AG09309 (cell line): Measurements from ENCODE around the gene PPP5C.
"Not testable (repeated sequence)": the region's sequence is repeated elsewhere in the genome, so short reads cannot be mapped to it uniquely, and the experiment has no call there.

ENCODE experiments used
- DNase-seq: peaks from one replicate; pipeline ENCODE4 v3.0.0-alpha.2; 2010; ENCODE audit warnings: low read depth
- H3K4me3 ChIP-seq: 2 replicates; pipeline ENCODE4 v1.5.1; 2011; ENCODE audit warnings: mild to moderate bottlenecking, low read depth, low read length, moderate library complexity; ENCODE audit not compliant: control insufficient read depth
- TF ChIP-seq, protein P1 (sequence below): IDR thresholded peaks from 2 replicates; pipeline ENCODE4 v1.5.1; 2011; ENCODE audit warnings: mild to moderate bottlenecking, low read depth, low read length, inconsistent platforms; ENCODE audit not compliant: insufficient read depth, control insufficient read depth; ENCODE audit errors: missing control alignments

The PPP5C gene

DNA sequence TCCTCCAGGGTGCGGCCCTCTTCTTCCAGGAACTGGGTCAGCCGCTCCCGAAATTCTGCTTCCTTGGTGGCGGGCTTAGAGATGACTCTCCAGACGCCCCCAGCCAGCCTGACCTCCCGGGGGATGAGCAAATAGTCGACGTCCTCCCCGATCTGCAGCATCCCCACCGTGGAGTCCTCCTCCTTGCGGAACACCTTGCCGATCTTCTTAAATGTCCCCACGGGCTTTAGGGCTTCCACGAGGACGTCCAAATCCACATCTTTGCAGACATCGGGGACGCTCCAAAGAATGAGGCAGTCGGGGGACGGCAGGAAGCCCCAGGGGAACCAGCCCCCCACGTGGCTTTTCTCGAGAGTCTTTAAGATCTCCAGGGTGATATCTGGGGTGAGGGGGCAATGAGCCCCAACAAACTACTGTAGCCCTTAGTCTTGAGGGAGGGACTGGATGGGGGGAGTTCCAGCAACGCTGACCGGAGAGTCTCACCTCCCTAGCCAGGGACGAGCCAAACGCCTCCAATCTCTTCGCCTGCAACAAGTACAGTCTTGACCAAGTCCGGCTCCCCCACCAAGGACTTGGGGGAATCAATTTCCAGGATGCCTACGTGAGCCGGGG lies 65.9 kb downstream of the PPP5C start:
- TF ChIP-seq, protein P1, sequence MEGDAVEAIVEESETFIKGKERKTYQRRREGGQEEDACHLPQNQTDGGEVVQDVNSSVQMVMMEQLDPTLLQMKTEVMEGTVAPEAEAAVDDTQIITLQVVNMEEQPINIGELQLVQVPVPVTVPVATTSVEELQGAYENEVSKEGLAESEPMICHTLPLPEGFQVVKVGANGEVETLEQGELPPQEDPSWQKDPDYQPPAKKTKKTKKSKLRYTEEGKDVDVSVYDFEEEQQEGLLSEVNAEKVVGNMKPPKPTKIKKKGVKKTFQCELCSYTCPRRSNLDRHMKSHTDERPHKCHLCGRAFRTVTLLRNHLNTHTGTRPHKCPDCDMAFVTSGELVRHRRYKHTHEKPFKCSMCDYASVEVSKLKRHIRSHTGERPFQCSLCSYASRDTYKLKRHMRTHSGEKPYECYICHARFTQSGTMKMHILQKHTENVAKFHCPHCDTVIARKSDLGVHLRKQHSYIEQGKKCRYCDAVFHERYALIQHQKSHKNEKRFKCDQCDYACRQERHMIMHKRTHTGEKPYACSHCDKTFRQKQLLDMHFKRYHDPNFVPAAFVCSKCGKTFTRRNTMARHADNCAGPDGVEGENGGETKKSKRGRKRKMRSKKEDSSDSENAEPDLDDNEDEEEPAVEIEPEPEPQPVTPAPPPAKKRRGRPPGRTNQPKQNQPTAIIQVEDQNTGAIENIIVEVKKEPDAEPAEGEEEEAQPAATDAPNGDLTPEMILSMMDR: no peak
- H3K4me3 ChIP-seq: peak overlapping the region; percentile 50
- no peak for DNase-seq

DNA sequence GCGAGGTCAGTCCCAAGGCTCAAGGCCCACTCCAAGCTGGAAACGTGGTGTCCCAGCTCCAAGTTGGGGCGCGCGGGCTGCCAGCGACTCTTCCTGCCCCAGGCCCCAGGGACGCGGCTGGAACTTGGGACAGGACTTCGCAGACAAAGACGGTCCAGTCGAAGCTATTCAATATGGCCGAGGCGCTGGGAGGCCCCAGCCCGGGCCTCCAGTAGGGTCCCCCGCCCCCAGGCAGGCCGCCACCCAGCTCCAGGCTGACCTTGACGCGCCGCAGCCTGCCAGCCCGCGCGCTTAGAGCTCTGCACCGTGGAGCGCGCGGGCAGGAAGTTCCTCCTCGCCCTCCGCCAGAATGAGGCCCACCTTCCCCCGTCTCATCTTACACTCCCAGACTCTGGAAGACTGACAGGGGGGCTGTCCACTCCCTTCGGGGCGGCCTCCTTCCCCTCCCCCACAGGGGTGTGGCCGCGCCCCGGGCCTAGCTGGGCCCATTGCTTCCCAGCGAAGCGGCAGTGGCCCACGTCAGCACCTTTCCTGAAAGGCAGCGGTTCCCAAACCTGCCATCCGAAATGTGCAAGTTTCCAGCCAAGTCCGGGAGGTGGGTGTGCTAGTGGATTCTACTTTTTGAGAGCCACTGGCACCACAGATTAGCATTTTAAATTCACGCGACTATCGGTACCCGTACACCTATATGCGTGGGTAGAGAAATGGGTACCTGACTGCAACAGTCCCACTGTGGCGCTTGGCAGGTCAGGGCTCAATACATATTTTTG lies 66.6 kb downstream of the PPP5C start, which contains the start of gene CCDC8:
CCDC8 (minus strand) TSS at position 303 of the 770 bp plus-strand sequence. CDS start 754 bp downstream, outside the sequence.
- peak within 1 kb of the TSS; percentile 50 for H3K4me3 ChIP-seq
- TF ChIP-seq, protein P1: no peak
- peak; percentile 64 for DNase-seq

DNA sequence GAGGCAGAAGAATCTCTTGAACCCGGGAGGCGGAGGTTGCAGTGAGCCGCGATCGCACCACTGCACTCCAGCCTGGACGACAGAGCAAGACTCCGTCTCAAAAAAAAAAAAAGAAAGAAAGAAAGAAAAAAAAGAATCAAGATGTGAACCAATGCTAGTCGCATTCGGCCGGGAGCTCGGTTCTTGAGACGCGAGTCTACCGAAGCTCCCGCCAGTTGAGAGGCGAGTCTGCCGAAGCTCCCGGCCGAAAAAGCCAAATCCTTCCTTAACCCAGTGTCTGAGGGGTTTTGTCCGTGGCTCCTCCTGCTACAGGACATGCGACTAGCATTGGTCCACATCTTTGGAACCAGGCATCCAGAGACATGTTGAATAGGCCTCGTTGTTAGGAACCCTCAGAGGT lies 68.0 kb downstream of the PPP5C start:
- H3K4me3 ChIP-seq, DNase-seq: not testable (repeated sequence)

DNA sequence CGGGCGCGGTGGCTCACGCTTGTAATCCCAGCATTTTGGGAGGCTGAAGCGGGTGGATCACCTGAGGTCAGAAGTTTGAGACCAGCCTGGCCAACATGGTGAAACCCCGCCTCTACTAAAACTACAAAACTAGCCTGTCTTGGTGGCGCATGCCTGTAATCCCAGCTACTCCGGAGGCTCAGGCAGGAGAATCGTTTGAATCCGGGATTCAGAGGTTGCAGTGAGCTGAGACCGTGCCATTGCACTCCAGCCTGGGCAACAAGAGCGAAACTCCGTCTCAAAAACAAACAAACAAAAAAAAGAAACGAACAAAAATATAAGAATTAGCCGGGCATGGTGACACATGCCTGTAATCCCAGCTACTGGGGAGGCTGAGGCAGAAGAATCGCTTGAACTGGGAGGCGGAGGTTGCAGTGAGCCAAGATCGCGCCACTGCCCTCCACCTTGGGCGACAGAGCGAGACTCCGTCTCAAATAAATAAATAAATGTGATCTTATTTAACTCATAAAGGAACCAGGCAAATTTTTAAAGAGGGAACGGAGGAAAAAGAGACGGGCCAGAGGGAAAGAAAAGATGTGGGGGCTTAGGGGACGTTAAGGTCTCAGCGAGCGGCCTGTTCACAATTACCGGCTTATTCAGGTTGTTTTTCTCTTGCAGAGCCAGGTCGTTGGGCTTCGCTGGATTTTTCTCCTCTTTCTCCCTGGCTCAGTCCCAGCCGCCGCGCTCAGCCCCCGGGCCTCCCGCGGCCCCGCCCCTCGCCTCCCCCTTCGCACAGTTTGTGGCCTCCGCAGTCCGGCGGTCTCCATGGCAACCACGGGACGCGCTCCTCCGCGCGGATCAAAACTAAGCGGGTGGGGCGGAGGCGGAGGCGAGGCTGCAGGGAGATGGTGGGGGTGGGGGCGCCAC lies 69.2 kb downstream of the PPP5C start:
- not testable (repeated sequence) for DNase-seq

DNA sequence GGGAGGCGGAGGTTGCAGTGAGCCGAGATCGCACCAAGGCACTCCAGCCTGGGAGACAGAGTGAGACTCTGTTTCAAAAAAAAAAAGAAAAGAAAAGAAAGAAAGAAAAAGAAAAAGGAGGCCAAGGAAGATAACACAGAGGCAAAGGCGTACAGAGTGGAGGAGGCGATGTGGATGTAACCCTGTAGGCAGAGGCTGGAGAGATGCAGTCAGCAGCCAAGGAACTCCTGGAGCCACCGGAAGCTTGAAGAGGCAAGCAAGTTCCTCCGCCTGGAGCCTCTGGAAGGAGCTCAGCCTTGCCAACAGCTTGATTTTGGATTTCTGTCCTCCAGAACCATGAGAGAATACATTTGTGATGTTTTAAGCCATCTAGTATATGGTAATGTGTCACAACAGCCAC lies 73.2 kb downstream of the PPP5C start:
- DNase-seq: no peak
- no peak overlapping the region for H3K4me3 ChIP-seq
- TF ChIP-seq, protein P1: no peak

More for the DNA sequence above, 69.2 kb downstream of the PPP5C start:
- peak overlapping the region; percentile 53 for H3K4me3 ChIP-seq

DNA sequence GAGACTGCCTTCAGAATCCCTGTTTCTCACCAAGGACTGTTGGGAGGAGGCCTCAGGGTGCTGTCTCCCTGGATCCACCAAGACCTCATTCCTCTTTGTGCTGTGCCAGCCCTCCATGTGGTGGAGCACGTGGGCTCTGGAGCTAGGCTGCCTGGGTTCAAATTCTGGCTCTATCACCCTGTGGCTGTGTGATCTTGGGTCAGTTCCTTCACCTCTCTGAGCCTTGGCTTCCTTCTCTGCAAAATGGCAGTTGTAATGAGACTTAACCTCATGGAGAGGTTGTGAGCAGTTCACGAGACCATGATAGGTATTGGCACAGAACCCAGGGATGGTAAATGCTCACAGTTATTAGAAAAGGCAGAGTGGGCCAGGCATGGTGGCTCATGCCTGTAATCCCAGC lies 75.5 kb downstream of the PPP5C start:
- no peak for DNase-seq
- no peak overlapping the region for H3K4me3 ChIP-seq
- TF ChIP-seq, protein P1: no peak

DNA sequence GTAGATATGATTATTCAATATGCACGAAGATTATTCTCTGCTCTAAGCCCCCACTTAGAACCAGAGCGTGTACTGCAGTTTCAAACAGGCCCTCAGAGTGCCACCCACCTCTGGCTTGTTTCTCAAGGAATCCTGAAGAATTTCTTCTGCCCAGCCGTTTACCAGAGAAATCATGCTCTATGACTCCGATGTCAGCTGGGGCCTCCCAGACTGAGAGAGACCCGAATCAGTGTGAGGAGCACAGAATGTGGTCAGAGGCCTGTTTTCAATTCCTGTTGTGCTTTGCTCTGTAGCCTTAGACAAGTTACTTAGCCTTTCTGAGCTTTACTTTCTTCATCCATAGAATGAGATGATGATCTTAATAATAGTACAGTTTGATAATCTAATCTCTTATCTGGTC lies 76.3 kb downstream of the PPP5C start:
- no peak overlapping the region for H3K4me3 ChIP-seq
- TF ChIP-seq, protein P1: no peak
- no peak for DNase-seq
